GM12878 (cell line): Measurements from ENCODE around the gene GTF2B. TPM values are rescaled to one million over a fixed set of nuclear protein-coding genes. Genes with fewer than 3 reads are reported as not detected.

ENCODE experiments used
- ATAC-seq: fragments of 200-7000 bp; cut with Tn5 transposase; 3 replicates; pipeline ENCODE4 v1.9.1; 2020; ENCODE audit warnings: mild to moderate bottlenecking, moderate library complexity
- BruUV-seq: library from RNA; stranded (reverse); fragments of 400-500 nt; replicated peaks from 2 replicates; lab custom pipeline; 2021; lab: Mats Ljungman, UMichigan
- CTCF ChIA-PET: fragments of 300-600 bp; sonication (Branson Sonifier 250); formaldehyde crosslinking; extraction: SDS; loops from one replicate; lab custom pipeline; 2021; ENCODE audit warnings: inconsistent platforms; lab: Yijun Ruan, JAX
- POLR2A ChIA-PET: fragments of 350-600 bp; formaldehyde crosslinking; extraction: SDS; loops from one replicate; lab custom pipeline; 2021; ENCODE audit warnings: inconsistent platforms; lab: Charles Lee
- RAD21 ChIA-PET: fragments of 300-600 bp; sonication (Branson Sonifier 250); formaldehyde crosslinking; loops from one replicate; lab custom pipeline; 2023; ENCODE audit warnings: antibody characterized with exemption; ENCODE audit not compliant: unreplicated experiment; lab: Charles Lee
- SMC1A ChIA-PET: fragments of 300-600 bp; sonication (Branson Sonifier 250); formaldehyde crosslinking; loops from one replicate; lab custom pipeline; 2023; ENCODE audit not compliant: unreplicated experiment, uncharacterized antibody; lab: Charles Lee
- DNase-seq: peaks from one replicate; pipeline ENCODE4 v3.0.0-alpha.2; 2011; ENCODE audit warnings: low read depth, low spot score
- FAIRE-seq: peaks from 3 replicates; lab custom pipeline; 2011; peaks lifted over from hg19 to GRCh38; lab: Jason Lieb, UNC
- H2AFZ ChIP-seq: 2 replicates; pipeline ENCODE4 v1.6.0; 2011; ENCODE audit warnings: low read depth, low read length, control low read depth; ENCODE audit not compliant: control insufficient read depth
- H3K27ac ChIP-seq: 2 replicates; pipeline ENCODE4 v1.5.1; 2011; ENCODE audit warnings: control low read depth; ENCODE audit not compliant: control insufficient read depth, insufficient read depth
- H3K27me3 ChIP-seq, 2 experiments: replicated peaks in 1 of 2; 2 replicates each; pipeline versions ENCODE4 v1.6.0 to v1.6.1; 2011; ENCODE audit warnings: low read length in 1 of 2; ENCODE audit not compliant: control insufficient read depth in 2 of 2, insufficient read depth in 2 of 2
- H3K36me3 ChIP-seq, 2 experiments: 2 replicates each; pipeline ENCODE4 v1.5.1; 2011; ENCODE audit warnings: low read length in 1 of 2; ENCODE audit not compliant: control insufficient read depth in 2 of 2, insufficient read depth in 2 of 2
- H3K4me1 ChIP-seq: 2 replicates; pipeline ENCODE4 v1.6.1; 2011; ENCODE audit warnings: mild to moderate bottlenecking, low read length, moderate library complexity, mixed read lengths; ENCODE audit not compliant: control insufficient read depth, insufficient read depth
- H3K4me2 ChIP-seq: 2 replicates; pipeline ENCODE4 v1.6.0; 2011; ENCODE audit warnings: control low read depth; ENCODE audit not compliant: control insufficient read depth, insufficient read depth
- H3K4me3 ChIP-seq: fragments of 200-600 bp; sonication (generic); 2 replicates; pipeline ENCODE4 v1.5.1; 2016
- H3K79me2 ChIP-seq: 2 replicates; pipeline ENCODE4 v1.6.0; 2011; ENCODE audit warnings: low read length; ENCODE audit not compliant: control insufficient read depth, insufficient read depth
- H3K9ac ChIP-seq: 2 replicates; pipeline ENCODE4 v1.8.0; 2011; ENCODE audit warnings: low read length, control low read depth, mixed read lengths; ENCODE audit not compliant: control insufficient read depth, insufficient read depth
- H3K9me3 ChIP-seq: replicated peaks from 3 replicates; pipeline ENCODE4 v1.5.1; 2011; ENCODE audit warnings: mild to moderate bottlenecking, low read length; ENCODE audit not compliant: control insufficient read depth, insufficient read depth
- H4K20me1 ChIP-seq: 2 replicates; pipeline ENCODE4 v1.6.0; 2011; ENCODE audit not compliant: control insufficient read depth, insufficient read depth
- BHLHE40 ChIP-seq, 2 experiments: fragments of 450-650 bp in 1 of 2; IDR thresholded peaks; 2 replicates each; pipeline ENCODE4 v1.6.1; 2011 to 2017; ENCODE audit warnings: low read depth in 2 of 2, borderline replicate concordance in 1 of 2, improper control_type of control experiment in 1 of 2, low read length in 1 of 2, mild to moderate bottlenecking in 1 of 2
- CHD2 ChIP-seq: IDR thresholded peaks from 2 replicates; pipeline ENCODE4 v1.6.1; 2011; ENCODE audit warnings: low read depth, low read length, improper control_type of control experiment, borderline replicate concordance
- FOXK2 ChIP-seq: fragments of 450-650 bp; IDR thresholded peaks from 2 replicates; pipeline ENCODE4 v1.6.1; 2017; ENCODE audit warnings: mild to moderate bottlenecking, moderate library complexity
- HDAC6 ChIP-seq: fragments of 200-600 bp; sonication (generic); IDR thresholded peaks from one replicate; pipeline ENCODE4 v1.8.0; 2017; ENCODE audit warnings: antibody characterized with exemption; ENCODE audit not compliant: unreplicated experiment
- MYC ChIP-seq: IDR thresholded peaks from 2 replicates; pipeline ENCODE4 v1.6.1; 2011; ENCODE audit warnings: mild to moderate bottlenecking, low read length, moderate library complexity, inconsistent platforms; ENCODE audit not compliant: insufficient read depth, insufficient replicate concordance, insufficient read length, severe bottlenecking
- SRF ChIP-seq, 2 experiments: IDR thresholded peaks; 2 replicates each; pipeline ENCODE4 v1.6.1; 2011; ENCODE audit warnings: low read depth in 2 of 2, low read length in 2 of 2, mild to moderate bottlenecking in 1 of 2, moderate library complexity in 1 of 2
- TAF1 ChIP-seq: IDR thresholded peaks from 2 replicates; pipeline ENCODE4 v1.6.1; 2011; ENCODE audit warnings: mild to moderate bottlenecking, low read depth, low read length, borderline replicate concordance
- TBL1XR1 ChIP-seq: IDR thresholded peaks from 2 replicates; pipeline ENCODE4 v1.6.1; 2012; ENCODE audit warnings: low read depth, low read length, improper control_type of control experiment
- YY1 ChIP-seq: IDR thresholded peaks from 2 replicates; pipeline ENCODE4 v1.6.1; 2011; ENCODE audit warnings: low read depth, mild to moderate bottlenecking, low read length
- ZNF24 ChIP-seq: fragments of 450-650 bp; IDR thresholded peaks from 2 replicates; pipeline ENCODE4 v1.6.1; 2017; ENCODE audit warnings: antibody characterized with exemption, mild to moderate bottlenecking
- ZNF622 ChIP-seq: fragments of 450-650 bp; IDR thresholded peaks from 2 replicates; pipeline ENCODE4 v1.6.1; 2017; ENCODE audit warnings: mild to moderate bottlenecking, inconsistent platforms
- ZSCAN29 ChIP-seq: fragments of 450-650 bp; IDR thresholded peaks from 2 replicates; pipeline ENCODE4 v1.6.1; 2017; ENCODE audit warnings: mild to moderate bottlenecking, moderate library complexity
- ZZZ3 ChIP-seq: IDR thresholded peaks from 2 replicates; pipeline ENCODE4 v1.6.1; 2011; ENCODE audit warnings: low read depth; ENCODE audit not compliant: control insufficient read depth, insufficient read length
- WGBS: methylation state at CpG from one replicate; pipeline ENCODE4 v1.1.6; 2016; ENCODE audit warnings: low lambda C conversion rate; ENCODE audit not compliant: insufficient replicate concordance, insufficient coverage; ENCODE audit errors: missing lambda C conversion rate; 5-methylcytosine and 5-hydroxymethylcytosine counted together
- in situ Hi-C: fragments of 300-500 bp; cut with MboI; formaldehyde crosslinking; loops from 9 replicates; pipeline ENCODE4 v1.14.3; 2018; ENCODE audit warnings: mixed read lengths
- intact Hi-C: fragments of 100-400 bp; cut with micrococcal nuclease; formaldehyde crosslinking; loops from one replicate; pipeline ENCODE4 v1.14.2; 2022; ENCODE audit not compliant: unreplicated experiment
- polyA plus RNA-seq, 11 experiments: library from polyadenylated mRNA; depleted of rRNA in 4 of 11; unstranded in 6 of 11; stranded (reverse) in 5 of 11; fragments of >200 nt; fragmentation: Nextera tagmentation in 4 of 11; fragmentation: Illumina TruSeq in 1 of 11; extraction: Ambion mirVana in 4 of 11; extraction: Trizol in 1 of 11; gene quantifications; 1 replicate in 1 of 11; 2 replicates in 10 of 11; pipeline versions ENCODE4 v1.2.1 to v1.2.3, GENCODE V29; 2011 to 2016; ENCODE audit warnings: inconsistent platforms in 2 of 11, missing spikeins in 2 of 11, low read depth in 1 of 11
- total RNA-seq, 4 experiments: library from RNA; depleted of rRNA in 3 of 4; stranded (reverse); fragments of >200 nt in 3 of 4; fragmentation: Illumina TruSeq in 1 of 4; extraction: Trizol in 1 of 4; gene quantifications; 2 replicates each; pipeline versions ENCODE4 v1.2.1 to v1.2.3, GENCODE V29; 2013 to 2021
- TF ChIP-seq, protein P1 (sequence below): fragments of 450-650 bp; IDR thresholded peaks from 2 replicates; pipeline ENCODE4 v1.6.1; 2017; ENCODE audit warnings: mild to moderate bottlenecking, moderate library complexity

GTF2B gene
- total and polyA plus RNA-seq, 10 of the 15 experiments (the other 5 are each of a cell fraction or from before 2014, with no cell fraction given): 27.9 to 79.7 (median 59.5) TPM

DNA sequence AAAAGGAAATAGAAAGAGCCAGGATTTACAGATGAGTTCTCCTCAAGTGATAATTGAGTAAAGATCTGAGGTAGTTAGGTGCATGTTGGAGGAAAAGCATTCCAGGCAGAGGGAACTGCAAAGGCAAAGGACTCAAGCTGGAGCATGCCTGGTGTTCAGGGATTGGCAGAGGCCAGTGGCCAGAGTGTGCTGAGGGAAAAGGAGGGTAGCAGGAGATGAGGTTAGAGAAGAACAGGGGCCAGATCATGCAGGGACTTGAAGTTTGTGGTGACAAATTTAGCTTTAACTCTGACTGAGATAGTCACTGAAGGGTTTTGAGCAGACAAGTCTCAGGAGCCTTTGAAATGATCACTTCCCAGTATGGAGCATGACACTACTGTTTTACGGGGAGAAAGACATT is 19.0 kb upstream of the GTF2B start:
- no peak for DNase-seq
- no TSS peak for BruUV-seq
- no peaks in the 10 kb centered on the region for H3K36me3 ChIP-seq
- no peak overlapping the region for H3K9ac ChIP-seq
- no peaks in the 10 kb centered on the region for H3K9me3 ChIP-seq
- no peaks in the 10 kb centered on the region for H3K27me3 ChIP-seq
- intact Hi-C loops (no loop called here), in situ Hi-C loops (no loop called here)
- SMC1A ChIA-PET: no interaction called here
- no peak overlapping the region for H3K4me3 ChIP-seq
- no peak for FAIRE-seq
- RAD21 ChIA-PET: no interaction called here
- no peak overlapping the region for H3K27ac ChIP-seq
- no peaks in the 10 kb centered on the region for H3K79me2 ChIP-seq
- WGBS: 42% methylated on average over 1 of the region's 1 CpG
- no peaks in the 10 kb centered on the region for H3K4me1 ChIP-seq
- CTCF ChIA-PET: interaction anchor here (1.0 kb wide), 1 partner anchor 10 kb away, joined by 3 read pairs; no protein-coding TSS in a partner anchor
- no peak for TF ChIP-seq ZSCAN29
- TF ChIP-seq ZNF622: no peak
- no peak for TF ChIP-seq CHD2
- TF ChIP-seq, protein P1, sequence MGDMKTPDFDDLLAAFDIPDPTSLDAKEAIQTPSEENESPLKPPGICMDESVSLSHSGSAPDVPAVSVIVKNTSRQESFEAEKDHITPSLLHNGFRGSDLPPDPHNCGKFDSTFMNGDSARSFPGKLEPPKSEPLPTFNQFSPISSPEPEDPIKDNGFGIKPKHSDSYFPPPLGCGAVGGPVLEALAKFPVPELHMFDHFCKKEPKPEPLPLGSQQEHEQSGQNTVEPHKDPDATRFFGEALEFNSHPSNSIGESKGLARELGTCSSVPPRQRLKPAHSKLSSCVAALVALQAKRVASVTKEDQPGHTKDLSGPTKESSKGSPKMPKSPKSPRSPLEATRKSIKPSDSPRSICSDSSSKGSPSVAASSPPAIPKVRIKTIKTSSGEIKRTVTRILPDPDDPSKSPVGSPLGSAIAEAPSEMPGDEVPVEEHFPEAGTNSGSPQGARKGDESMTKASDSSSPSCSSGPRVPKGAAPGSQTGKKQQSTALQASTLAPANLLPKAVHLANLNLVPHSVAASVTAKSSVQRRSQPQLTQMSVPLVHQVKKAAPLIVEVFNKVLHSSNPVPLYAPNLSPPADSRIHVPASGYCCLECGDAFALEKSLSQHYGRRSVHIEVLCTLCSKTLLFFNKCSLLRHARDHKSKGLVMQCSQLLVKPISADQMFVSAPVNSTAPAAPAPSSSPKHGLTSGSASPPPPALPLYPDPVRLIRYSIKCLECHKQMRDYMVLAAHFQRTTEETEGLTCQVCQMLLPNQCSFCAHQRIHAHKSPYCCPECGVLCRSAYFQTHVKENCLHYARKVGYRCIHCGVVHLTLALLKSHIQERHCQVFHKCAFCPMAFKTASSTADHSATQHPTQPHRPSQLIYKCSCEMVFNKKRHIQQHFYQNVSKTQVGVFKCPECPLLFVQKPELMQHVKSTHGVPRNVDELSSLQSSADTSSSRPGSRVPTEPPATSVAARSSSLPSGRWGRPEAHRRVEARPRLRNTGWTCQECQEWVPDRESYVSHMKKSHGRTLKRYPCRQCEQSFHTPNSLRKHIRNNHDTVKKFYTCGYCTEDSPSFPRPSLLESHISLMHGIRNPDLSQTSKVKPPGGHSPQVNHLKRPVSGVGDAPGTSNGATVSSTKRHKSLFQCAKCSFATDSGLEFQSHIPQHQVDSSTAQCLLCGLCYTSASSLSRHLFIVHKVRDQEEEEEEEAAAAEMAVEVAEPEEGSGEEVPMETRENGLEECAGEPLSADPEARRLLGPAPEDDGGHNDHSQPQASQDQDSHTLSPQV: no peak
- TF ChIP-seq HDAC6: no peak
- TF ChIP-seq TBL1XR1: no peak
- TF ChIP-seq BHLHE40 (IDR thresholded peaks at IDR 0.05; ENCODE audit: borderline replicate concordance in 1 of 2, low read depth in 2 of 2, low read length in 1 of 2): no peak
- TF ChIP-seq TAF1: no peak
- TF ChIP-seq FOXK2: no peak
- no peak for TF ChIP-seq ZZZ3
- no peak for TF ChIP-seq ZNF24
- no peak for TF ChIP-seq YY1
- no peak for TF ChIP-seq MYC
- TF ChIP-seq SRF (IDR thresholded peaks at IDR 0.05; ENCODE audit: low read depth in 2 of 2, low read length in 2 of 2): no peak
- H3K4me2 ChIP-seq: no peak overlapping the region
- no peak for ATAC-seq
- H2AFZ ChIP-seq: no peak overlapping the region
- POLR2A ChIA-PET: no interaction called here
- no peaks in the 10 kb centered on the region for H4K20me1 ChIP-seq
